Measurements from ENCODE around the gene TAS2R46. TPM values are rescaled to one million over a fixed set of nuclear protein-coding genes. Genes with fewer than 3 reads are reported as not detected.
"Not testable (repeated sequence)": the region's sequence is repeated elsewhere in the genome, so short reads cannot be mapped to it uniquely, and the experiment has no call there.

The TAS2R46 gene
- total RNA-seq, 1 experiment from 2014 or later: 0.23 TPM

DNA sequence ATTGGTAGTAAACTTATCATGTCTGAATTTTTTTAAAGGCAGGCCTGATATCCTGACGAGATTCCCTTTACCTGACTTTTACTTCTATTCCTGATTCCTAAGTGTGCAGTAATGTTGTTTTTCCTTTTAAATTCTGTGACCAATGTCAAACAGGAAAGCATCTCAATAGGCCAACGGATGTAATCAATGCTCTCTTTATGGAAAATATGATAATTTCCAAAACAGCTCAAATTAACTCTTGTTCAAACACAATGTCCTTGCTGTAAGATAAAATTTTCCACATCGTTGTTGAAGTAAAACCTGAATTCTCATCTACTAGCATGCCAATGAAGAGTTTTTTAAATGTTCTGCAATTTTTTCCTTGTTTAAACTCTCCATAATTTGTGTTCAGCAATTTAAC, 22.9 kb downstream of the TAS2R46 start:
- no peak for DNase-seq (ENCODE audit: low spot score)

DNA sequence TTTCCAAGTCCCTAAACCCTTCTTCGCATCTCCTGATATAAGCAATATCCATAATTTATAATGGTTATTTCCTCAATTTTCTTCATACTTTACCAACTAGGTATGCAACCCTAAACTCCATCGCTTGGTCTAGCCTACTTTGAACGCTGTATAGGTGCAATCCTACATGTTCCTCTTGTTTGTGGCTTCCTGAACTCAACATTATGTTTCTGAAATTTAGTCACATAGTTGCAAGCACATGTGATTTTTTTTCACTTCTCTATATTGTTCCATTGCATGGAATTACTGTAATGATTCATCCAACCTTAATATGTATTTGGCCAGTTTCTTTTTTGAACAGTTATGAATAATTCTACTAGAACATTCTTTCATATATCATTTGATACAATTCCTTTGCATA, 28.1 kb downstream of the TAS2R46 start:
- not testable (repeated sequence) for DNase-seq (ENCODE audit: low spot score)

DNA sequence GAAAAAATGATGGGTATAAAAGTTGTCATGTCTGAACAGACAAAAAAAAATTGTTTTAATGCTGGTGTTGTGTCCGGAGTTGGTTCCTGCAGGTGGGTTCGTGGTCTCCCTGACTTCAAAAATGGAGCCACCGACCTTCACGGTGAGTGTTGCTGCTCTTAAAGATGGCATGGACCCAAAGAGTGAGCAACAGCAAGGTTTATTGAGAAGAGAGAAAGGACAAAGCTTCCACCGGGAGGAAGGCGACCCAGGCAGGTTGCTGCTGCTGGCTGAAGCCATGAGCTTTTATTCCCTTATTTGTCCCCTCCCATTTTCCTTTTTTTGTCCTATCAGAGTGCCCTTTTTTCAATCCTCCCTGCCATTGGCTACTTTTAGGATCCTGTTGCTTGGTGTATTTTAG, 30.8 kb downstream of the TAS2R46 start, which contains the start of gene TAS2R31:
TSS of gene TAS2R31 (minus strand) at position 101 of the 400 bp plus-strand sequence. CDS start at position 29, 72 bp downstream.
- DNase-seq (ENCODE audit: low spot score): no peak

DNA sequence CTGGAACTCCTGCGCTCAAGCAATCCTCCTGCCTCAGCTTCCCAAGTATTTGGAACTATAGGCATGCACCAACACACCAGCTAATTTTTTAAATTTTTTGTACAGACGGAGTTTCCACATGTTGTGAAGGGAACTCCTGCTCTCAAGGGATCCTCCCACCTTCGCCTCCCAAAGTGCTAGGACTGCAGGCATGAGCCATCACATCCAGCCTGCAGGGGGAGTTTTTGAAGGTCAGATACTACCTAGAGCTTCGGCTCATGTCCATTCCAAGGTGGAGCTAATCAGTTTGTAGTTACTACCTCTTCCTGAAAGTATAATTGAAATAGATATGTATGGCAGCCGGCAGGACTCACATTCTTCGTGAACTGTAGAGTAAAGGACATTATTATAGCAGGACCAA, 36.0 kb downstream of the TAS2R46 start:
- no peak for DNase-seq (ENCODE audit: low spot score)

DNA sequence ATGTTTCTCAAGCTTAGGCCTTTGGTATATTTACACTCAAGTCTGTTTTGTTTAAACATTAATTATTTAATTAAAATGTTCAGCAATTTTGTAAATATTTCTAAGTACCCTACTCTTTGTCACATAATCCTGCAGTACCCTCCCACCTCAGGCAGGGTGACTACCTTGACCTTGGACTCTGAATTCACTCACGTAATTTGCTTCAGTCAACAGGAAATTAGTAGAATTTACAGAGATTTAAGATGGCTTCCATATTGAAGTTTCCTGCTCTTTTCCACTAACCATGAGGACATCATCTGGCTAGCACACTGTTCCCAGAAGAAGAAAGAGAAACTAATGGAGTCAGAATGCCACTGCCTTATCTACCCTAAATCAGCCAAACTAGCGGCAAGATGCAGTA, 38.7 kb downstream of the TAS2R46 start:
- no peak for DNase-seq (ENCODE audit: low spot score)

DNA sequence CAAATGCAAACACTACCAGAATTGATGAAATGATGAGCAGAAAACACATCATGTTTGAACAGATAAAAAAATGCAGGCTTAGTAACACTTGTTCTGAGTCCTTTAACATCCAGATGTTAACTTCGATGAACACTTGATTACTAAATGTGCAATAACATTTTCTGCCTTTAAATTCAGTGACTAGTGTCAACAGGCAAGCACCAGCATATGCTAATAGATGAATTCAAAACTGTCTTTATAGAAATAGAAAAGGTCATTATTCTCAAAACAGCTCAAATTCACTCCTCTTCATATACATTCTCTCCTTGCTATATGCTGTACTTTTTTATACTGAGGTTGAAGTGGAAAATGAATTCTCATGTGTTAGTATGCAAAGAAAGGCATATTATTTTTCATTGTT, 39.6 kb downstream of the TAS2R46 start, which contains the start of gene TAS2R19:
TSS of gene TAS2R19 (minus strand) at position 101 of the 400 bp plus-strand sequence. CDS start at position 52, 49 bp downstream.
- DNase-seq (ENCODE audit: low spot score): no peak

DNA sequence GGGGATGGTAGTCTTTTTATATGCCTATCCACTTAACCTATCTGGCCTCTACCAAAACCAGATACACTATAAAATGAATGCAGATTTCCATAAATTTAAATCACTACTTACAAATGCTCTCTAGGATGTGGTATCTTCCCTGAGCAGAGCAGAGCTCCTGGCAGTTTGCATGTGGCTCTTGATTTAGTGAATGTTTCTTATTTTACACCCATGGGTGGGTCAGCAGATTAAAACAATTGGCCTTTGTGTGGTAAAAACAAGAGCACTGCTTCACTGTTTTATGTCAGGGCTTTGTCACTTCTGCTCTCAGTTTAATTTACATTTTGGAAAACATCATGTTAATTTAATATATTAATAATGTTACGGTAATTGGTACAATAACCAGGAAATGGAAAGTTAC, 45.2 kb downstream of the TAS2R46 start:
- DNase-seq (ENCODE audit: low spot score): no peak

DNA sequence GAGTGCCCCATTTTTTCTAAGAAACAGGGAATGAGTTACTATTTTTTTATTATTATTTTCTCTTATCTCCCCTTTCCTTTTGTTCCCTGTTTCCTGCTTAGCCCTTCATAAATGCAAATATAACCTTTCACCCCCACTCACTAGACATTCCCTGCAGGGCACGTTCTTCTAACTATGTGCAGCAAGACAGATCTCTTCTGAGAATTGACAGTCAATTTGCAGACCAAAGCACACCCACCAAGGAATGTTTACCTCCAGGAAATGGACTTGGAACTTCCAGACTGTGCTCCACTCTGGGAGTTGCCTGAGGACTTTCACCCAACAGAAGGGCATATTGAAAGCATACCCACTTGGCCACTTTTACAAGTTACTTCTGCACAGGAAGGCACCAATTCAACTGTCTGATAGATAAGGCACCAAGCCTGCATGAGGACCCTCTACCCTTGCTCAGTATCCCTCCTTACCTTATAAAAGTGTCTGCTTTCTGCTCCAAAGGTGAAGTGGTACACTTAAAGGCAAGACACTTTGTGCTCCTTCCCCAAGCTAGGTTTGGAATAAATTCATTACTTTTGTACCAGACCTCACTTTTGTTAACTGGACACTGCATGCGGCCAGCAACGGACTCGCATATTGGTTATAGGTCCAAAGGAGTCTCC, 46.2 kb downstream of the TAS2R46 start:
- DNase-seq (ENCODE audit: low spot score): no peak

DNA sequence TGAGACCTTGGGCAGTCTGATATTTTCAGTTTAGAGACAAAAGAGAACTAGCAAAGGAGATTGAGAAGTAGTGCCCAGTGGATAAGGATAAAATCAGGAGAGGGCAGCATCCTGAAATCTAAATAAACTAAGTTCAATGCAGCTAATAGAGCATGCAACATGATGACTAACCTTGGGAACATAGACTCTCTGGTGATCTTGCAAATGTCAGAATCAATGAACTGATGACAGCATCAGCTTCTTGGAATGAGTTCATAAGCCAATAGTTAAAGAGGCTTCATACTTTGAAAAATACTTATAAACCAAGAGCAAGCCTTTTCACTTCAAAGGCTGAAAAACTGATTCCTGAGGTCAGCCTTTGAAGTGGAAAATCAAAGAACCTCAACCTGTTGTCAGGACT, 47.9 kb downstream of the TAS2R46 start:
- no peak for DNase-seq (ENCODE audit: low spot score)

Other genes with a start within 250 kb of the TAS2R46 start
- gene TAS2R10, start 235.9 kb downstream of the TAS2R46 start, total RNA-seq (2014; rRNA removed; shearing (Covaris generic)): 0.08 TPM in 1 of 2 replicates, not detected in the other
- 0.87 and 3.6 TPM in 2 replicates for gene PRR4, start 212.8 kb downstream of the TAS2R46 start, total RNA-seq (2014; rRNA removed; shearing (Covaris generic))
- 7.4 and 9.9 TPM in 2 replicates for gene PRH1, start 178.0 kb downstream of the TAS2R46 start, total RNA-seq (2014; rRNA removed; shearing (Covaris generic))
- 0.08 and 0.17 TPM in 2 replicates for gene TAS2R13, start 152.7 kb downstream of the TAS2R46 start, total RNA-seq (2014; rRNA removed; shearing (Covaris generic))
- not detected in 2 replicates for gene PRH2, start 133.1 kb downstream of the TAS2R46 start, total RNA-seq (2014; rRNA removed; shearing (Covaris generic))
- 1.6 and 3.3 TPM in 2 replicates for gene TAS2R14, start 123.0 kb downstream of the TAS2R46 start, total RNA-seq (2014; rRNA removed; shearing (Covaris generic))
- not detected in 2 replicates for gene TAS2R50, start 75.4 kb downstream of the TAS2R46 start, total RNA-seq (2014; rRNA removed; shearing (Covaris generic))
- gene TAS2R20, start 64.0 kb downstream of the TAS2R46 start, total RNA-seq (2014; rRNA removed; shearing (Covaris generic)): 0.62 TPM in 1 of 2 replicates, not detected in the other
- gene TAS2R19, start 39.7 kb downstream of the TAS2R46 start, total RNA-seq (2014; rRNA removed; shearing (Covaris generic)): 0.21 TPM in 1 of 2 replicates, not detected in the other
- gene TAS2R31, start 30.9 kb downstream of the TAS2R46 start, total RNA-seq (2014; rRNA removed; shearing (Covaris generic)): 1.4 TPM in 1 of 2 replicates, not detected in the other
- not detected in 2 replicates for gene TAS2R43, start 30.0 kb upstream of the TAS2R46 start, total RNA-seq (2014; rRNA removed; shearing (Covaris generic))
- gene TAS2R30, start 72.3 kb upstream of the TAS2R46 start, total RNA-seq (2014; rRNA removed; shearing (Covaris generic)): 0.10 TPM in 1 of 2 replicates, not detected in the other
- 8.4 and 10.1 TPM in 2 replicates for gene SMIM10L1, start 108.9 kb upstream of the TAS2R46 start, total RNA-seq (2014; rRNA removed; shearing (Covaris generic))
- gene TAS2R42, start 124.6 kb upstream of the TAS2R46 start, total RNA-seq (2014; rRNA removed; shearing (Covaris generic)): not detected in 2 replicates
- not detected in 2 replicates for gene PRB3, start 207.4 kb upstream of the TAS2R46 start, total RNA-seq (2014; rRNA removed; shearing (Covaris generic))
- gene PRB4, start 248.1 kb upstream of the TAS2R46 start, total RNA-seq (2014; rRNA removed; shearing (Covaris generic)): not detected in 2 replicates